DMS153 treated with DMSO at 0.1 percent for 48 hours (cell line): ENCODE results near the gene PRODH2.

Experiments
- DNase-seq: peaks from one replicate; lab custom pipeline; 2025; ENCODE audit not compliant: unreplicated experiment; lab: John Stamatoyannopoulos, UW

The PRODH2 gene

DNA sequence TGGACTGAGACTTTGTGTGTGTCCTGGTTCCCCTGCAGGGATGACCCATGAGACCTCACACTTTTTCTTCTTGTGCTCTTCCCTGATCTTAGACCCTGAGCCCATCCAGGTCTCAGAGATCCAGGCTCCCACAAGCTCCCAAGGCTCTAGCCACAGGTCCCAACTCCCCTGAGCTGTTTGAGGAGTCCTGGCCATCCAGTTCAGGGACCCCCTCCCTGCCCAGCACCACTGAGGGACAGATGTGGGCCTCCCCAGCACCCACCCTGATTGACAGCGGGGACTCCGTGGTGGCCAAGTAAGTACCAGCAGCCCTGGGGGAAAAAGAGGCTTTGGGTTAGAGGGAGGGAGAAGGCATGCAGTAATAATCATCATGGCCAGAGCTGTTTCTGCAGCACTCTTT is 52.9 kb downstream of the PRODH2 start:
- DNase-seq = no peak

DNA sequence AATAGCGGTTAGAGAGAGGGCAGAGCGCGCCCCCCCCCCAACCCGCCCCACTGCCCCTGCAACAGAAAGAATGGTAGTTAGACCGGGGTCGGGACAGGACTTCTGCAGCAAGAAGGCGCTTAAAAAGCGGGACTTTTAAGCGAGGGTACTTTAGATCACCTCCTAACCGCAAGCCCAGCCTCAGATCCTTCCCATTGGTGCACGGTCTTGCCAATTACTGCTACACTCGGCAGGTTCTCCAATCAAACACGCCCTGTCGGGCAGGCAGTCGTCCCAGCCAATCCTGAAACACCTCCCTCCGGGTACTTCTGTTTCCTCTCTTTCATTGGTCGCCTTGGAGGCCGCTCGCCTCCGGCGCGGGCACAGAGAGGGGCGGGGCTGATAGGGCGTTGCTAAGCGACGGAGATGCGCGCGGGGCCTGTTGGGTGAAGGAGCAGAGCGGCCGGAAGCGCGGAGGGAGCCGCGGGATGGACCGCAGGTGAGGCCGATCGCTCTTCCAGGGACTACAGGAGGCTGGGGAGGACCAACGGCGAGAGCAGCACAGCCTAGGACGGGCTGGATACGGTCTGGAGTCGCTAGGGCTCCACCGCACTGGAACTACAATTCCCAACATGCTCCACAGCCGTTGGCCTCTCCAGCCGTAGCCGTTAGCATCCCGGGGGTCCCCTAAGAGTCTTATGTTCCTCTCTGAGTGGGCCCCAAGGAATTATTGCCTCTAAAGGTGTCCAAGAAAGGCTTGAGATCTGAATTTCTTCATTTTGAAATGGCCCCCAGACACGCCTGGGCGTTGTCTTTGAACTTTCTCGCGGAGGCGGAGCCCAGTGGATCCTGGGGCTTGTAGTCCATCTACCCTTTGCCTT is 54.7 kb downstream of the PRODH2 start, which contains the start of gene PROSER3:
Gene PROSER3, plus strand, starts transcription at position 428 of the 860 bp plus-strand sequence. Its CDS starts 40 bp downstream, at position 468.
- peak; percentile 97 for DNase-seq

DNA sequence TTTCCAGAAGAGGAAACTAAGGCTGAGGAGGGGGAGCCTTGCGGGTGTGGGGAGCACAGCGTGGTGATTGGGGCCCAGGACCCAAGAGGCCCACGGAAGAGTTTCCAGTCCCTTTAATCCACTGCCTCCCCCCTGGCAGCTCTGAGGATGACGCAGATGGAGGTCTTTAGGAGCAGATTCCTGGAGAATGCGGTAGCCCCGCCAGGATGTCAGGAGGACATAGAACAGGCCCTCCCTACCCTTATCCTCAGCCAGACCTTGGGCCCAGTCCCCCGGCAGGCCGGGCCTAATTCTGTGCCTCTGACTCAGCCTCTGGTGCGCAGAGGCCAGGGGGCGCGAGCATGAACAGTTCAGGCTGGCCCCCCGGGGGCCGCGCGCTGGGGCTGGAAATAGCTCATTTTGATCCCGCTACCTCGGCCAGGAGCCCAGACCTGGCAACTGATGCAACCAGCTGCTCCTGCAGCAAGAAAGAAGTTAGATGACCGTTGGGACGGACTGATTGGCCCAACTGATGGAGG is 55.4 kb downstream of the PRODH2 start:
- DNase-seq = no peak

DNA sequence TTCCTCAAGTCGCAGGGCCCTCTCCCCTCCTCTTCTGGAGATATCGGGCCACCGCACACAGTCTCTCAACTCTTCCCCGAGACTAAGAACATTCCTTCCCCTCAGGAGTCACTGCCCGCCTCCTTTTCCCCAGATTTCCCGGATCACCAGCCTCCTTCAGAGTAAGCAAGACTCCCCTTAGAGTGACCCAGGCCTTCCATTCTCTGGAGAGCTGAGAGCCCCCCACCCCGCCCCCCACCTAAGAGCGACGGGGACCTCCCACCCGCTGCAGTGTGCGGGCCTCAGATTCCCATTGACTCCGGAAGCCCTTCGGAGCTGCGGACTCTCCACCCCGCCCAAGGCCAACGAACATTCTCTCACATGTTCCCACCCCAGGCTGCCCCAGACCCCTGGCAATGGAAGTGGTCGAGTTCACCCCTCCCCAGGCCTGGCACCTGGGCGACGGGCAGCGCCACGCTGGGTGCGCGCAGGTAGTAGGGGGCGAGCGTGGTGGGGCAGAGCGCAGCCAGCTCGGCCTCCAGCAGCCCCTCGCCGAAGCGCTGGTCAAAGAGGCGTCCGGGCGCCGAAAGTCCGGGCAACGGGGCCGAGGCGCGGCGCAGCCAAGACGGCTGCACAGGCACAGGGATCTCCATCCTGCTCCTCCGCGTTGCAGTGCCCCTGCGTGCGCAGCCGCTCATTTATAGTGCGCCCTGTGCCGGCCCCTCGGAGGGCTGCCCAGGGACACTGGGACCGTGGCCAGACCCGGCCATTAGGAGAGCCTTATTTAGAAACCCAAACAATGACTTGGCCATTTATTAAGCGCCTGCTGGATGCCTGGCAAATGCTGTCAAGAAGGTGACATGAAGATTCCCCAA is 56.0 kb downstream of the PRODH2 start, which contains the start of gene HSPB6:
Gene HSPB6, minus strand, starts transcription at position 653 of the 854 bp plus-strand sequence. Its CDS starts 21 bp downstream, at position 632.
- no peak for DNase-seq

DNA sequence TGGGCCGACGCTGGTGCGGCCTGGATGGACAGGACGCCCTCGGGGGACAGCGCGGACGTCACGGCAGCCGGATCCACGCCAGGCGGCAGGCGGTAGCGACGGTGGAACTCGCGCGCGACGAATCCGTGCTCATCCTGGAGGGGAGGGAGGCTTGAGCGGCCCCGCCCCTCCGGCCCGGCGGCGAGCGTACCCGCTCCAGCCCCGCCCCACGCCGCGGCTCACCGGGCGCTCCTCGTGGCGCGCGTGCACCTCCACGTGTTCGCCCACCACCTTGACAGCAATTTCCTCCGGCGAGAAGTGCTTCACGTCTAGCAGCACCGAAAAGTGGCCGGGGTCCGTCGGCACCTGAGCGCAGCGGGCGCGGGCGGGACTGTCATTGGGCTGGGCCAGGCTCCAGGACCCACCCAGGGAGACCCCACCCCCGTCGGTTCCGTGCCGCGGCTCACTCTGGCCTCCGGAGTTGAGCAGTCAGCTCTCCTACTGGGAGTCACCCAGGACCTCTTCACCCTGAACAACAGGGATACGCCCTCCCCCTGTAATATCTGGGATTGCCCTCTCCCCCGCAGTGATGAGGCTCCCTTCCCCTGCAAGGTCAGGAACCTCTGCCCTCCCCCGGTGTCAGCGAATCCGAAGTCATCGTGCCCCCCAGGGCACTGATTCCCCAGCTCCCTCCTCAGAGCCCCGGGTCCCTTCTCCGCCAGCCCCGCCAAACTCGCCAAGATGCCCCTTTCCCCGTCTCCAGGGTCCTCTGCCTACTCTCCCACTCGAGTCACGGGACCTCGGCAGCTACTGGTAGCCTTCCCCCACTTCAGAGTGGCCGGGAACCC is 56.9 kb downstream of the PRODH2 start:
- no peak for DNase-seq

DNA sequence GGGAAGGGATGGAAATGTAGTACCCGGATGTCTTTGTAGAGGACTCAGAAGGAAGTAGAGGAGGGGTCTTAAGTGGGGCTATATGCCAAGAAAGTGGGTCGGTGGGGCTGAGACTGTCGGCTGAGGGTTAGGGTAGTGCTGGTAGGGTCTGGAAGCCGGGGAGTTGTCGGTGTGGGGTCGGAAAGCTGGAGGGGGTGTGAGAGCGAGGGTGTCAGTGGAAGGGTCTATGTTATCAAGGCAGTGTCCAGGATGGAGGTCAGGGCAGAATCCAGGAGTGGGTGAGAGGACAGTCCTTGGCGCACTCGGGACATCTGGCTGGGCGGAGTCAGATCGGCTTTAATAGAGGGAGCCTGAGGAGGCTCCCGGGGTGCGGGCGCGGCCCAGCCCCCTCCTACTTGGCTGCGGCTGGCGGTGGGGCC is 57.5 kb downstream of the PRODH2 start:
- DNase-seq = no peak

DNA sequence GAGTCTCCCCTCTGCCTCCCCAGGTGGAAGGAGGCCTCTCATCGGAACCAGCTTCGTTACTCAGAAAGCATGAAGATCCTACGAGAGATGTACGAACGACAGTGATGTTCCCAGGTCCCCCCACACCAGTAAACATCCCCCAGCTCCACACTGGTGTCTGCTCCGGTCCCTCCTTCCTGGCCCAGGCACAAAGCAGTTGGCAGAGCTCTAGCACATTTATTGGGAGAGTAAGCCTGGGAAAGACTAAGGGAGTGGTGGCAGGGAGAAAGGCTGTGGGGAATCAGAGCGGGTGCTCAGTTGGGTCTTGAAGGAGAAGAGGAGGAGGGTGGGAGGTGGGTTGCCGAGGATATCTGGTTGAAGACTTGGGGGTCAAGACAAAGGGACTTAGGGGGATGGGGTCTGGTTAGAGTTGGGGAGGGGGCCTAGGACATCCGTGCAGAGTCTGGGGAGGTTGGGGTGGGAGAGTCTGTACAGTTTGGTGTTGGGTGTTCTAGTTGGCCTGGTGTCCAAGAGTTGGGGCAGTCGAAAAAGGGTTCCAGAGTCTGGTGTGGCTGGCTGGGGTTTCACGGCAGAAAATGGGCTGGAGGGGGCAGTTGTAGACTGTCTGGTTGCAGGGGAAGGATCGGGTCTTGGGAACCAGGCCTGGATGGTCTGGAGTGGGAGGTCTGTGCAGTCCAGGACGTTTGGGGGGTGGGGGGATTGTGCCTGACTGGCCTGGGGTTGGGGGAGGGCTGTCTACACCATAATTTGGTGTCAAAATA is 58.1 kb downstream of the PRODH2 start:
- DNase-seq = no peak

DNA sequence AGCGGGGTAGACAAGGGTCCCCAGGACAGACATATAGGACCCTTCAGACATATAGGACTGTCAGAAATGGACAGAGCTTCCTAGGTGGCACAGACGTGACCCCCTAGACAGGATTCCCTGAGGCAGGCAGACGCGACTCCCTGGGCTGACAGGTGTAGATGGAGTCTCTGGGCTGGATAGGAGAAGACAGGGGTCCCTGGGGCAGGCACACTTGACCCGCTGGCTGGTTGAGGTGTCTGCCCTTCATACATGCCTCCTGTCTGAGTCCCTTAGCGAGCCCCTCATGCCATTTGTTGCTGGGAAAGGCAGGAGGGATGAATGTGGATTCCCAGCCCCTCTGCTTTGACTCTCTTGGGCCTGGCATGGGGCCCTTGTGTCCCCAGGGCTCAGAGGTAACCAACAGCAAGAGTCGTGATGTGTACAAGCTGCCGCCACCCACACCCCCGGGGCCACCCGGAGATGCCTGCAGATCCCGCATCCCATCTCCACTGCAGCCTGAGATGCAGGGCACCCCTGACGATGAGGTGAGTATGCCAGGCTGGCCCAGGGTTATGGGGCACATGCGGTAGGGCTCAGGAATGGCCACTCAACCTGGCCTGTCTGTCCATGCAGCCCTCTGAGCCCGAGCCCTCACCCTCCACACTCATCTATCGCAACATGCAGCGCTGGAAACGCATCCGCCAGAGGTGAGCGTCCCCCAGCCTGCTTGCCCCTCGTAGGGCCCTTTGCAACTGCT is 58.8 kb downstream of the PRODH2 start:
- DNase-seq = no peak

DNA sequence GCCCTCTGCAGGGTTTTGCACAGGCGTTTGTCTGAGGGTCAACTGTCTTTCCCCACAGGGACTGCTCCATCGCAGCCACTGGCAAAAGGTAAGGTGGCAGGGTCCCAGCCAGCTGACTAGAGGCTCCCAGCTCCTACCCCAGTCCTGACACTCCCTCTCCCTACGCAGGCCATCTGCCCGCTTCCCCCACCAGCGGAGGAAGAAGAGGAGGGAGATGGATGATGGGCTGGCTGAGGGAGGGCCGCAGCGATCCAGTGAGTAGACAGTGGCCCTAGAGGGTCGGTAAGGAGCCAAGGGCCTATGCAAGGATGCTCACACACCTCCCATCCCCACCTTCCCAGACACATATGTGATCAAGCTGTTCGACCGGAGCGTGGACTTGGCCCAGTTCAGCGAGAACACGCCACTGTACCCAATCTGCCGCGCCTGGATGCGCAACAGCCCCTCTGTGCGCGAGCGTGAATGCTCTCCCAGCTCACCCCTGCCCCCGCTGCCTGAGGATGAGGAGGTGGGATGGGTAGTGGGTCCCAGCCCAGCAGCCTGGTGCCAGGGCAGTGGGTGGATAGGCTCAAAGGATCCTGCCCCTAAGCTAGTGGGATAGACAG is 59.8 kb downstream of the PRODH2 start:
- DNase-seq = no peak

DNA sequence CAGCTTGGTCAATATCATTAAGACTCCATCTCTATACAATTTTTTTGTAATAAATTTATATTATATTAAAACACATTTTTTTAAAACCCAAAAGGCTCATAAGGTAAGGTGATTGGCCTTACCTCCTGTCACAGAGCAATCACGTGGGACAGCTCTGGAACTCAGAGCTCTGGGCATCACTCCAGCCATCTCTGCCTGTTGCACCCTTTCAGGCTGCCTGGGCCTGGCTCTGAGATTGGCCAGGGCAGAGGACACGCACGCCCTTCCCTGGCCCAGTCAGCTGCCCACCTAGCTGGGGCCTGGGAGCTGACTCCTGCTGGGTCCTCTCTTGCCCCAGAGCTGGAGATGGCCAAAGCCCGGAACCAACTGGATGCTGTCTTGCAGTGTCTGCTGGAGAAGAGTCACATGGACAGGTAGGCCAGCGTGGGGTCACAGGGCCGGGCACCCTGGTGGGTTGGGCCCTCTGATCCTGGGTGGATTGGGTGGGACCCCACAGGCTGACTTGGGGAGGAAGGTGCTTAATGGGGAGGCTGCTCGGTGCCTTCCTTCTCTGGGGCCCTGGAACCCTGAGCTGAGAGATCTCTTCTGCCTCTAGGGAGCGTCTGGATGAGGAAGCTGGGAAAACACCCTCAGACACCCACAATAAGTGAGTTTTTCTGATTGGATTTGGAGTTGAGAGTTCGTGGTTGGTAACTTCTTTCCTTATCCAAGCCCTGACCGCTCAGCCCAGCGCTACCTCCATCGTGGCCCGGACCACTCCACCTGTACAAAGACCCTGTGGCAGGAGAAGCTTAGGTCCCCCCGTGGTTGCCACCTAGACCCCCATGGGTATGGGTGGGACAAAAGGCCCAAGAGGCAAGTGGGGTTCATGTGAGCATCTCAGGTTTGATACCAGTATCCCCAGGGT is 60.6 kb downstream of the PRODH2 start:
- DNase-seq = no peak

DNA sequence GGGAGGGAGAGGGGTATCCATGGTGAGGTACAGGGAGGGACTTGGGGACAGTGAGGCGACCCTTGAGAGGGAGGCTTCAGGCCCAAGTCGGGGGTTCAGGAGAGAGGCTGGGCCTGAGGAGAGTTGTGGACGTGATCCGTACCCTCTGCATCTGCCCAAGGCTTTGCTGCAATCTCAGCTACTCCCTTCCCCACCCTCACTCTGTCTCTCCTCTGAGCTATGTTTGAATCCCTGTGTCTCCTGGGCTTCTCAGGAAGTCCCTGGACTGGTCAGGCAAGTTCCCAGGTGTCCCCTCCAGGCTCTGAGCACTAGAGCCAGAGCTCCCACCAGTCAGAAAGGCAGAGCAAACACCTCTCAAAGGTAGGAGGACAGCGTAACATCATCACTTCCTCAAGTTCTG is 62.5 kb downstream of the PRODH2 start:
- DNase-seq = no peak
